Muscle of back (tissue), 13 donors: ENCODE data around the gene ELAVL2. TPM values are rescaled to one million over a fixed set of nuclear protein-coding genes. Genes with fewer than 3 reads are reported as not detected.

Experiments
- DNase-seq, 3 donors: peaks; one replicate each; pipeline versions ENCODE4 v3.0.0 to v3.0.0-alpha.2; 2013
- long read RNA-seq, 9 donors: transcript quantifications; one replicate each; lab custom pipeline, GENCODE V29; 2026
- polyA plus RNA-seq, 10 donors: library from polyadenylated mRNA; unstranded; fragments of 120-200 nt; gene quantifications; one replicate each; pipeline ENCODE4 v1.2.1, GENCODE V29; 2013; ENCODE audit not compliant: insufficient read length in 10 of 10

Gene ELAVL2
- polyA plus RNA-seq = 1 to 10 TPM; 1.1 to 5.5 (median 2.2) TPM
- long read RNA-seq, donor 1 = 0 reads
- long read RNA-seq, donor 2 = 0 reads
- long read RNA-seq, donor 3 = 0 reads
- long read RNA-seq, donor 4 = 0 reads
- long read RNA-seq, donor 5 = 0 reads
- long read RNA-seq, donor 6 = 0 reads
- long read RNA-seq, donor 7 = 0 reads
- long read RNA-seq, donor 8 = 0 reads
- long read RNA-seq, donor 9 = 0 reads

GRCh38 chr9:23826120-23826629 is at the start of gene ELAVL2:
Gene ELAVL2 (minus strand): TSS chr9:23826240. CDS start chr9:23762234, 64,006 bp downstream.
- peak; percentile 89 to 97 (median 97) for DNase-seq

- no peak for DNase-seq
Observed at GRCh38 chr9:23858234-23858633, 32.2 kb upstream of the ELAVL2 start.

- peak in 1 of 3 donors; percentile 20 for DNase-seq
Observed at GRCh38 chr9:23855873-23856604, 30.0 kb upstream of the ELAVL2 start.

- peak; percentile 33 to 90 (median 58) for DNase-seq
Observed at GRCh38 chr9:23850690-23851629, 24.9 kb upstream of the ELAVL2 start.

GRCh38 chr9:23850242-23850689 is 24.2 kb upstream of the ELAVL2 start:
- DNase-seq = peak in 1 of 3 donors; percentile 82

- peak in 1 of 3 donors; percentile 58 for DNase-seq
Observed at GRCh38 chr9:23849379-23850035, 23.5 kb upstream of the ELAVL2 start.

GRCh38 chr9:23842565-23843129 is 16.6 kb upstream of the ELAVL2 start:
- DNase-seq = no peak

- no peak for DNase-seq
Observed at GRCh38 chr9:23841304-23841703, 15.3 kb upstream of the ELAVL2 start.

- no peak for DNase-seq
Observed at GRCh38 chr9:23837038-23837437, 11.0 kb upstream of the ELAVL2 start.

GRCh38 chr9:23830929-23831730 is 5.1 kb upstream of the ELAVL2 start:
- DNase-seq = no peak

GRCh38 chr9:23830476-23830805 is 4.4 kb upstream of the ELAVL2 start:
- DNase-seq = no peak

GRCh38 chr9:23829580-23830475 is 3.8 kb upstream of the ELAVL2 start:
- peak in 2 of 3 donors; percentile 71 to 84 for DNase-seq

- DNase-seq = no peak
Observed at GRCh38 chr9:23825700-23826099, 340 bp downstream of the ELAVL2 start.

- DNase-seq = peak in 2 of 3 donors; percentile 12 to 83
Observed at GRCh38 chr9:23824830-23825591, 1.0 kb downstream of the ELAVL2 start.

GRCh38 chr9:23823986-23824829 is 1.8 kb downstream of the ELAVL2 start:
- no peak for DNase-seq

GRCh38 chr9:23823269-23823668 is 2.8 kb downstream of the ELAVL2 start:
- DNase-seq = no peak
